ENCODE data around the gene PPP1R11. TPM values are rescaled to one million over a fixed set of nuclear protein-coding genes. Genes with fewer than 3 reads are reported as not detected.

PPP1R11 gene
- total RNA-seq, 1 experiment from 2014 or later, result 60.1 TPM

DNA sequence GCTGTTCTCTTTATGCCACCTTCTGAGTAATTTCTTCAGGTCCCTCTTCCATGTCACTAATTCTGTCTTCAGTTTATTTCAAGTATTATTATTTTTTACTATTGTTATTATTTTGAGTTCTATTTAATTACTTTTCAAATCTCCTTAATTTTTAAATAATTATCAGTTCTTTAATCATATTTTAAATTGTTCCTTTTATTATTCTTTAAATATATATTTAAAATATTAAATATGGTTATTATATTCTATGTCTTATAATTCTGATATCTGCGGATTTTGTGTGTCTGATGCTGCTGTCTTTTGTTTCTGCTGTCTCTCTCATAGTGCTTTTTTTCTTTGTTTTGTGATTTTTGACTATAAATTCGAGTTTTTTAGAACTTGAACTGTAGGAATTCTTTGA lies 3.7 kb upstream of the PPP1R11 start:
- Mint-ChIP-seq H3K27me3 (ENCODE audit: insufficient read depth, unreplicated experiment) (no peaks in the 10 kb centered on the region), H3K27ac (ENCODE audit: low read depth, unreplicated experiment) (no peak overlapping the region), H3K36me3 (ENCODE audit: insufficient read depth, unreplicated experiment) (peaks cover 24% of the 10 kb centered on the region), H3K4me3 (ENCODE audit: unreplicated experiment) (peak overlapping the region; percentile 52), H3K9me3 (ENCODE audit: unreplicated experiment) (no peaks in the 10 kb centered on the region), H3K4me1 (ENCODE audit: insufficient read depth, unreplicated experiment) (peaks cover 28% of the 10 kb centered on the region)
- no TSS peak for BruUV-seq (replicated peaks)
- TF ChIP-seq, protein P1, sequence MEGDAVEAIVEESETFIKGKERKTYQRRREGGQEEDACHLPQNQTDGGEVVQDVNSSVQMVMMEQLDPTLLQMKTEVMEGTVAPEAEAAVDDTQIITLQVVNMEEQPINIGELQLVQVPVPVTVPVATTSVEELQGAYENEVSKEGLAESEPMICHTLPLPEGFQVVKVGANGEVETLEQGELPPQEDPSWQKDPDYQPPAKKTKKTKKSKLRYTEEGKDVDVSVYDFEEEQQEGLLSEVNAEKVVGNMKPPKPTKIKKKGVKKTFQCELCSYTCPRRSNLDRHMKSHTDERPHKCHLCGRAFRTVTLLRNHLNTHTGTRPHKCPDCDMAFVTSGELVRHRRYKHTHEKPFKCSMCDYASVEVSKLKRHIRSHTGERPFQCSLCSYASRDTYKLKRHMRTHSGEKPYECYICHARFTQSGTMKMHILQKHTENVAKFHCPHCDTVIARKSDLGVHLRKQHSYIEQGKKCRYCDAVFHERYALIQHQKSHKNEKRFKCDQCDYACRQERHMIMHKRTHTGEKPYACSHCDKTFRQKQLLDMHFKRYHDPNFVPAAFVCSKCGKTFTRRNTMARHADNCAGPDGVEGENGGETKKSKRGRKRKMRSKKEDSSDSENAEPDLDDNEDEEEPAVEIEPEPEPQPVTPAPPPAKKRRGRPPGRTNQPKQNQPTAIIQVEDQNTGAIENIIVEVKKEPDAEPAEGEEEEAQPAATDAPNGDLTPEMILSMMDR (IDR thresholded peaks at IDR 0.05; ENCODE audit: unreplicated experiment), result no peak
- ChIA-PET POLR2A (interaction anchor here (0.7 to 6.2 kb wide), 5 partner anchors 12 to 341 kb away, joined by 3 to 101 read pairs (median 4); partner anchors contain the start of gene RNF39), CTCF (no interaction called here)
- intact Hi-C loops (cut with micrococcal nuclease), result no loop called here
- no peak for DNase-seq (ENCODE audit: unreplicated experiment)

DNA sequence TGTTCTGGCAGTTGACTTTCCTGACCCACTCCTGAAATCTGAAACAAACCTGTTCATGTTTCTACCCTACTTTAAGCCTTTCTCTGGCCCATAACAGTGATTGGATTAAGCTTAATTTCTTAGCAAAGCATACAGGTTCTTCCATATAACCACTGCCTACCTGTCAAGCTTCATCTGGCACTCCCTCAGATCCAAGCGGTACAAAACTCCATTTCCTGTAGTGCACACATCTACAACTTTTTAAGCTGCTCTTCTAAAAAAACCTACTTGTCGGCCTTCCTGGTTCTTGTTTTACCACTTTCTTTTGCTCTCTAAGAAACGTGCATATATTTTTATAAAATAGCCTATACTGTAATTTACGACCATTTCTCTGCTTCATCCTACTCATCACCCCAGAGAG lies 916 bp upstream of the PPP1R11 start:
- Mint-ChIP-seq H3K4me1 (ENCODE audit: insufficient read depth, unreplicated experiment) (peaks cover 38% of the 10 kb centered on the region), H3K27me3 (ENCODE audit: insufficient read depth, unreplicated experiment) (no peaks in the 10 kb centered on the region), H3K27ac (ENCODE audit: low read depth, unreplicated experiment) (peak overlapping the region; percentile 99), H3K9me3 (ENCODE audit: unreplicated experiment) (no peaks in the 10 kb centered on the region), H3K36me3 (ENCODE audit: insufficient read depth, unreplicated experiment) (peaks cover 47% of the 10 kb centered on the region), H3K4me3 (ENCODE audit: unreplicated experiment) (peak overlapping the region; percentile 79)
- CTCF ChIA-PET, result interaction anchor here (0.6 to 1.8 kb wide), 8 partner anchors 8 to 417 kb away, joined by 3 to 11 read pairs (median 4); no protein-coding TSS in a partner anchor
- no peak for DNase-seq (ENCODE audit: unreplicated experiment)
- BruUV-seq (replicated peaks), result no TSS peak
- POLR2A ChIA-PET, result interaction anchor here (0.5 to 3.7 kb wide), 26 partner anchors 10 to 1427 kb away, joined by 3 to 66 read pairs (median 6); partner anchors contain the start of genes RNF39, TRIM26 and TRIM39
- TF ChIP-seq, protein P1 (IDR thresholded peaks at IDR 0.05; ENCODE audit: unreplicated experiment), result no peak
- intact Hi-C loops (cut with micrococcal nuclease), result loop anchor here (2.0 kb wide), 1 partner anchor 37 kb away; no protein-coding TSS in a partner anchor

DNA sequence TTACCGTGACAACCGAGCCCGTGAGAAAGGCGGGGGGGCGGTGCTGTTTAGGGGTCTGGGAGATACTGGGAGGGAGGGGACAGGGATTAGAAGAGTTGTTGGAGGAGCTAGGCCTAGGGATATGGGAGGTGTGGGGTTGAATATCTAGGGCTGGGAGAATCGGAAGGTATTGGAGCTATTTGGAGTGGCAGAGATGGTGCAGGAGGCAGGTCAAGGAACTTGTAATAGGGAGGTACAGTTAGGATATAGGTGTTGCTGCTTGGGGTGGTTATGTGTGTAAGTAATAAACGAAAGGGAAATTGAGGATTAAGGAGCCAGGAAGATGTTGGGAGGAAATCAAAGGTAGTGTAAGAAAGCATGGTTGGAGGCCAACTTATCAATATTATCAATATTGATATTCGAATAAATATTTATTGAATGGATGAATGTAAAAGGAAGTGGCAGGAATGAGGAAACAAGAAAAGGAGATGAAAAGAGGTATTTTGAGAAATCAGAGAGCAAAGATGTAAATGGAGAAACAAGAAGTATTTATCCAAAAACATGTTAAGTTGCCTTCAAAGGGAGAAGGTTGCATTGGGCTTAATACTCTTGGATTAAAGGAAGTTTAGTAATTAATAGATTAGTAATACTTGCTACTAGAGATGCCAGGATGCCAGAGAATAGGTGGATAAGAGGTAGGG lies 602 bp downstream of the PPP1R11 start:
- TF ChIP-seq, protein P1 (IDR thresholded peaks at IDR 0.05; ENCODE audit: unreplicated experiment), result no peak
- intact Hi-C loops (cut with micrococcal nuclease), result loop anchor here (2.0 kb wide), 1 partner anchor 35 kb away; no protein-coding TSS in a partner anchor
- ChIA-PET POLR2A (interaction anchor here (0.9 to 3.7 kb wide), 10 partner anchors 8 to 145 kb away, joined by 3 to 66 read pairs (median 7); partner anchors contain the start of genes RNF39 and TRIM26), CTCF (interaction anchor here (1.0 kb wide), 1 partner anchor 37 kb away, joined by 3 read pairs; no protein-coding TSS in a partner anchor)
- Mint-ChIP-seq H3K36me3 (ENCODE audit: insufficient read depth, unreplicated experiment) (peaks cover 47% of the 10 kb centered on the region), H3K9me3 (ENCODE audit: unreplicated experiment) (no peaks in the 10 kb centered on the region), H3K4me1 (ENCODE audit: insufficient read depth, unreplicated experiment) (peaks cover 47% of the 10 kb centered on the region), H3K4me3 (ENCODE audit: unreplicated experiment) (peak overlapping the region; percentile 79), H3K27me3 (ENCODE audit: insufficient read depth, unreplicated experiment) (no peaks in the 10 kb centered on the region), H3K27ac (ENCODE audit: low read depth, unreplicated experiment) (peak overlapping the region; percentile 99)
- no TSS peak for BruUV-seq (replicated peaks)
- no peak for DNase-seq (ENCODE audit: unreplicated experiment)

DNA sequence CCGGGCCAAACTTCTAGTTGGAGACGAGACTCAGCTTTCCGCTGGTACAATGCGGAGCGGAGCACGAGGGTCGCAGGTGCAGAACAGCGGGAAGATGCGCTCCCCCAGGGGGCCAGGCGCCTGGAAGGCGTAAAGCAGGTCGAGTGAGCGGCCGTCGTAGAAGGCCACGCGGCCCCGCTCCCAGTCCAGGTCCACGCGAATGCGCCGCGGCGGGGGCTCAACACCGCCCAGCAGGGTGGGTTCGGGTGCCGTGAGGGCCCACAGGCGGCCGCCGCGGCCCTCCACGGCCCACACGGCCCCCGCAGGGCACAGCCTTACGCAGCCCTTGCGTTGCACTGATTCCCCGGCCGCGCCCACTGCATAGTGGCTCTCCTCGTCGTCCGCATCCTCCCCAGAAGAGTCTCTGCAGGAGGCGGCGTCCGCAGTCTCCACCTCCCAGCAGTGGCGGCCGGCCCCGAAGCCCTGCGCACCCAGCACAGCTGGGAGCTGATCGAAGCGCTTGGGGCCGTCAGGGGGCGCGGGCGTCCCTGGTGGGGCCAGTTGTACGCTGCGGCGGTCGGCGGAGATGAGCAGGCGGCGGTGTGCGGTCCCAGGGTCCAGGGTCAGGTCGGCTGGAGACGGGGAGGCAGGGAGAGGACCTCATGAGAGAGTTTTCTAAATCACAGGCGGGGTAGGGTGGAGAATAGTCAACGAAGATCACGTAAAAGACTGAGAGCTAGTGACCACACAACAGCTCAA lies 4.3 kb downstream of the PPP1R11 start:
- ChIA-PET POLR2A (interaction anchor here (1.0 kb wide), 1 partner anchor 11 kb away, joined by 5 read pairs; no protein-coding TSS in a partner anchor), CTCF (no interaction called here)
- intact Hi-C loops (cut with micrococcal nuclease), result no loop called here
- TF ChIP-seq, protein P1 (IDR thresholded peaks at IDR 0.05; ENCODE audit: unreplicated experiment), result no peak
- Mint-ChIP-seq H3K4me3 (ENCODE audit: unreplicated experiment) (no peak overlapping the region), H3K4me1 (ENCODE audit: insufficient read depth, unreplicated experiment) (peaks cover 54% of the 10 kb centered on the region), H3K27me3 (ENCODE audit: insufficient read depth, unreplicated experiment) (no peaks in the 10 kb centered on the region), H3K36me3 (ENCODE audit: insufficient read depth, unreplicated experiment) (peaks cover 33% of the 10 kb centered on the region), H3K9me3 (ENCODE audit: unreplicated experiment) (no peaks in the 10 kb centered on the region), H3K27ac (ENCODE audit: low read depth, unreplicated experiment) (no peak overlapping the region)
- DNase-seq (ENCODE audit: unreplicated experiment), result no peak
- no TSS peak for BruUV-seq (replicated peaks)
